H54 (cell line): ENCODE results near the gene IL1RL2.

Experiments used
- DNase-seq: peaks from one replicate; pipeline ENCODE4 v3.0.0; 2011; ENCODE audit warnings: low spot score, mixed read lengths; ENCODE audit not compliant: insufficient read length
- FAIRE-seq: peaks from 3 replicates; lab custom pipeline; 2011; peaks lifted over from hg19 to GRCh38; lab: Jason Lieb, UNC
- POLR2A ChIP-seq: IDR thresholded peaks from 2 replicates; pipeline ENCODE4 v1.6.1; 2011; ENCODE audit warnings: low read depth, mild to moderate bottlenecking, low read length

Gene IL1RL2

DNA sequence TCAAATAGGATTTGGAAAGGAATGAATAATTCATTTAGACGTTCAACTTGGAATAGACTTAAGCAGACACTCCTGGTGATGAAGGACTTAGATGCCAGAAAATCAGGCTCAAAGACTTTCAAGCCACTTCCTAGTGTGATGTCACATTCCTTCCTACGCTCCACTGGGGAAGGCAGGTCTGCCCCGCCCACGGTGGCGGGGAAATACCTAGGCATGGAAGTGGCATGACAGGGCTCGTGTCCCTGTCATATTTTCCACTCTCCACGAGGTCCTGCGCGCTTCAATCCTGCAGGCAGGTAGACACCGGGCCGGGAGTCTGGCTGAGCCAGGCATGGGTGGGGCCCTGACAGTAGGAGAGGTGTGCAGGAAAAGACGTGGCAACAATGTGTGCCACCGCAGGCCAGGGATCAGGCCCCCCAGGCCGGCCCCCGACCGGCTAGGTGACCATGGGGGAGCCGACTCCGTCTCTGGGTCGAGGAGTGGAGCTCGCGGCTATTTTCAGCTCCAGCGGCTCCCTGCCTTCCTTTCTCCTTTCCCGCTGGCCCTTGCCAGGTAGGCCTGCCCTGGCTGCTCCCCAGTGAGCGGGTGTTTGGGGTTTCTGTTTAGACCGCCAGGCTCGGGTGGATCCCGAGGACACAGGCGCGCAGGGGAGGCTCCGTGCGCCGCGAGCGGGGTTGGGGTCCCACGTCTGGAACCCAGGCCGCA, at the start of gene IL1RL2:
TSS of gene IL1RL2 (plus strand) at position 233 of the 705 bp plus-strand sequence. CDS start 845 bp downstream, outside the sequence.
- TF ChIP-seq POLR2A: no peak
- FAIRE-seq (no peak), DNase-seq (no peak)

- TF ChIP-seq POLR2A: no peak
- DNase-seq: no peak
- no peak for FAIRE-seq
Observed at GRCh38 chr2:102137138-102137537, 49.7 kb upstream of the IL1RL2 start.

DNA sequence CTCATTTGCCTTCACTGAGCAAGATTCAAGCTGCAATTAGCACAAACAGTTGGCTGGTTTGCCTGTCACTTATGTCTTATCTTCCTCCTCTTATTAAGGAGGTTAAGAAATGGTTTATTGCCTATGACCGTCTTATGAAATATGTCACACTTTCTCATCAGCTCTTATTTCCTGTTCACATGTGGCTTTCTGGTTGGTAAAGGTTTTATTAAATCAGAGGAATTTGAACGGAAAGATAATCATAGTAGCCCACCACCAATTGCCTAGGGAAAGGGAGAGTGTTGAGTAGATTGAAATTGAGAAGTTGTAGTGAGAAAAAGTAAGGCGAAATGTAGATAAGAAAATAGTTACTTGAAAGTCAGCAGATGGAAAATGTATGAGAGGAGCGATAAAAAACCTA, 48.5 kb upstream of the IL1RL2 start:
- TF ChIP-seq POLR2A: no peak
- DNase-seq (no peak), FAIRE-seq (no peak)

GRCh38 chr2:102139851-102140250, 47.0 kb upstream of the IL1RL2 start:
- no peak for FAIRE-seq
- no peak for DNase-seq
- TF ChIP-seq POLR2A: no peak

DNA sequence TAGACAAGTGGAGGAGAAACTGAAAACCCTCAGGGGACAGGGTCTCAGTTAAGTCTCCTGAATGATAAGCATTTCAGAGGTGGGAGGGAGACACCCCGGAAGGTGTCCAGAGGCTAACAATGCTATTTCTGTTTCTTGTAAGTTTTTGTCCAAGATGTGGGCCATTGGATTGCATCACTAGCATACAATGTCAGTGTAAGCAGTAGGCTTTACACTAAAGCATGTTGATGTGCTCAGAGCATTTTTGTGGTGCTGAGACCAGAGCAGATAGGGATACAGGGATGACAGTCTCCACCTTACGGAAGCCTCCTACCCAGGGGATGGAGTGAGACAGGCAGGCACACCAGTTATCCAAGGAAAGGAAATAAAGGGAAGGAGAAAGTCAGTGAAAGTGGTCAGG, 46.4 kb upstream of the IL1RL2 start:
- FAIRE-seq (no peak), DNase-seq (no peak)
- no peak for TF ChIP-seq POLR2A

GRCh38 chr2:102141011-102141943, 45.5 kb upstream of the IL1RL2 start:
- TF ChIP-seq POLR2A: no peak
- FAIRE-seq: no peak
- DNase-seq: no peak

- FAIRE-seq (no peak), DNase-seq (peak; percentile 30)
- TF ChIP-seq POLR2A: no peak
Observed at GRCh38 chr2:102141970-102142828, 44.6 kb upstream of the IL1RL2 start, which contains the start of gene IL1R1. Gene IL1R1, plus strand, starts transcription at chr2:102142746. Its CDS starts 14,979 bp downstream, at chr2:102157725.

GRCh38 chr2:102142829-102143449, 43.9 kb upstream of the IL1RL2 start:
- no peak for FAIRE-seq
- DNase-seq: no peak
- no peak for TF ChIP-seq POLR2A

GRCh38 chr2:102143450-102143985, 43.3 kb upstream of the IL1RL2 start:
- TF ChIP-seq POLR2A: no peak
- DNase-seq (no peak), FAIRE-seq (no peak)

DNA sequence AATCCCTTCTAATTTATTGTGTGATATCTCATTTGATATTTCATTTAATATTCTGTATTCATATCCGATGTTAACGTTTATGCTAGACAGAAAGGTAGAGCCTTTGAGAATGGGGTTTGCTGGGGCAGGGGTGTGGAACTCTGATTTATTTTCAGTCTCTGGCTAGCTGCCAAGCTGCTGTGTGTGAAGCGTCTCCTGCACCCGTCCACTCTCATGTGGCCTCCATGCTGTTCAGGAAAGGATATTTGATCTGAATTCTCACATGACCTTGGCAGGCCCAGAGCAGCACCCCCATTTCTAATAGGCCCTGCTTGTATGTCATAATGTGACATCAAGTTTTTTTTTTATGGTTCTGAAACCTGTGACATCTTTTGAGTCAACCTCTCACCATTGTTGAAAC, 42.7 kb upstream of the IL1RL2 start:
- FAIRE-seq (no peak), DNase-seq (no peak)
- TF ChIP-seq POLR2A: no peak

- FAIRE-seq: no peak
- DNase-seq: no peak
- TF ChIP-seq POLR2A: no peak
Observed at GRCh38 chr2:102145107-102145506, 41.7 kb upstream of the IL1RL2 start.

DNA sequence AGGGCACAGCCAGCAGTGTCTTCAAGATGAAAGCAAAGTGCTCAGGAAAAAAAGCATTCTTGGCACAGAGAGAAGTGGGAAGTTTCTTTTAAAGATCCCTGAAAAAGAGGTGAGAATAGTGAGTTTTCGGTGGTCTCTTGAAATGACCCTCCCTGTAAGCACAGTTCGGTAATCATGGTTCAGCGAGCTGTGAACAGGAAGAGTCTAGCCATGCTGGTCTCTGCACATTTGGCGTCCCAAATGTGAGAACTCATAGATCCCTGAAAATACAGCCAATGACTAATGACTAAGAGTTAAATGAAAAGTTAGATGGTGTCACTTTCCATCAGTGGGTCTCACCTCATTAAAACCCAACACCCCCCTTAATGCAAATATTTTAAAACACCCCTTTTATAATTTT, 40.9 kb upstream of the IL1RL2 start:
- FAIRE-seq (no peak), DNase-seq (no peak)
- TF ChIP-seq POLR2A: no peak

DNA sequence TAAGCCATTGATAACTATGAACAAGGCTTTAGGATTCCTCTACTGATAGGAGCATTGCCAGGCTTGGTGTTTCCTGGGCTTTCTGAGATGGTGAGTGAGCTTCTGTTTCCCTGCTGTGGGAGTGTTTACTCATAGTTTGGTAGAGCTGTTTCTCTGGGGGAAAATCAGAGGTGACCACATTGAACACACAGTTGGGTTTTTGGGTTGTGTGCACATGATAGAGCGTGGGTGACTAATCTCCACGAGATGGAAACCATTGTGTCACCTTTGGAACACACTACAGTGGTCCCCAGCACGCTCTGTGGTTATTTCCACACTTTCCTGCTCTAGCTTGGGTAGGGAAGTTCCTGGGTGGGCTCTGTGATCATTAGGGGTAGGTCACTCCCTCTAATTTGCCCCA, 38.9 kb upstream of the IL1RL2 start:
- FAIRE-seq (no peak), DNase-seq (no peak)
- no peak for TF ChIP-seq POLR2A
